ENCODE results near the gene SLC35A3. TPM values are rescaled to one million over a fixed set of nuclear protein-coding genes. Genes with fewer than 3 reads are reported as not detected.

SLC35A3 gene
- total RNA-seq, 3 donors from 2014 or later (not counting 1 experiment from before 2014, with no cell fraction given), result 40.2 to 49.8 (median 43.1) TPM

GRCh38 chr1:100073531-100073930 is 103.7 kb downstream of the SLC35A3 start:
- no peaks in the 10 kb centered on the region for H3K9me3 Mint-ChIP-seq

GRCh38 chr1:100074604-100075395 is 105.0 kb downstream of the SLC35A3 start:
- Histone ChIP-seq H3K9me3 (ENCODE audit: control insufficient read depth, insufficient read depth, low read length) (no peaks in the 10 kb centered on the region), H3K27me3 (ENCODE audit: control insufficient read depth, insufficient read depth, low read length) (no peaks in the 10 kb centered on the region), H3K4me1 (ENCODE audit: control insufficient read depth, insufficient read depth, low read length) (no peaks in the 10 kb centered on the region), H3K4me3 (ENCODE audit: low read length) (no peak overlapping the region), H3K36me3 (ENCODE audit: control insufficient read depth, insufficient read depth, low read length) (peaks cover 64% of the 10 kb centered on the region), H3K27ac (ENCODE audit: low read length) (no peak overlapping the region)
- Mint-ChIP-seq H3K27ac (peak overlapping the region in 1 of 2 donors; percentile 27), H3K9me3 (no peaks in the 10 kb centered on the region), H3K36me3 (peaks cover 25% of the 10 kb centered on the region), H3K27me3 (ENCODE audit: low read depth in 2 of 2) (no peaks in the 10 kb centered on the region), H3K4me1 (peaks cover 13 to 29% of the 10 kb centered on the region in 2 donors), H3K4me3 (no peak overlapping the region)
- no peak for DNase-seq
- no peak for TF ChIP-seq CTCF (IDR thresholded peaks at IDR 0.05)
- intact Hi-C loops (cut with micrococcal nuclease), result no loop called here
- ATAC-seq, result no peak
- 96% methylated on average over 9 of the region's 11 CpGs for WGBS (ENCODE audit: insufficient coverage)

More at GRCh38 chr1:100073531-100073930, 103.7 kb downstream of the SLC35A3 start:
- Mint-ChIP-seq H3K36me3 (peaks cover 25% of the 10 kb centered on the region), H3K4me3 (no peak overlapping the region), H3K27me3 (ENCODE audit: low read depth in 2 of 2) (no peaks in the 10 kb centered on the region), H3K4me1 (peaks cover 13 to 30% of the 10 kb centered on the region in 2 donors), H3K27ac (no peak overlapping the region)
- no peaks in the 10 kb centered on the region for H3K4me1 ChIP-seq (ENCODE audit: control insufficient read depth, insufficient read depth, low read length)
- ATAC-seq (no peak), DNase-seq (no peak)
- 100% methylated on average over 2 of the region's 3 CpGs for WGBS (ENCODE audit: insufficient coverage)
- H3K27me3 ChIP-seq (ENCODE audit: control insufficient read depth, insufficient read depth, low read length), result no peaks in the 10 kb centered on the region
- no peak overlapping the region for H3K4me3 ChIP-seq (ENCODE audit: low read length)
- peaks cover 63% of the 10 kb centered on the region for H3K36me3 ChIP-seq (ENCODE audit: control insufficient read depth, insufficient read depth, low read length)
- H3K27ac ChIP-seq (ENCODE audit: low read length), result no peak overlapping the region
- no peaks in the 10 kb centered on the region for H3K9me3 ChIP-seq (ENCODE audit: control insufficient read depth, insufficient read depth, low read length)
- TF ChIP-seq CTCF (IDR thresholded peaks at IDR 0.05), result no peak
- intact Hi-C loops (cut with micrococcal nuclease), result no loop called here

GRCh38 chr1:100075773-100076172 is 106.0 kb downstream of the SLC35A3 start:
- H3K27ac ChIP-seq (ENCODE audit: low read length), result no peak overlapping the region
- no peaks in the 10 kb centered on the region for H3K9me3 ChIP-seq (ENCODE audit: control insufficient read depth, insufficient read depth, low read length)
- H3K36me3 Mint-ChIP-seq, result peaks cover 25% of the 10 kb centered on the region
- no peaks in the 10 kb centered on the region for H3K27me3 Mint-ChIP-seq (ENCODE audit: low read depth in 2 of 2)
- no peaks in the 10 kb centered on the region for H3K27me3 ChIP-seq (ENCODE audit: control insufficient read depth, insufficient read depth, low read length)
- H3K4me3 Mint-ChIP-seq, result no peak overlapping the region
- DNase-seq (no peak), ATAC-seq (no peak)
- WGBS (ENCODE audit: insufficient coverage), result 94% methylated on average over 3 of the region's 3 CpGs
- H3K4me1 ChIP-seq (ENCODE audit: control insufficient read depth, insufficient read depth, low read length), result no peaks in the 10 kb centered on the region
- no peak overlapping the region for H3K27ac Mint-ChIP-seq
- intact Hi-C loops (cut with micrococcal nuclease), result no loop called here
- no peak overlapping the region for H3K4me3 ChIP-seq (ENCODE audit: low read length)
- TF ChIP-seq CTCF (IDR thresholded peaks at IDR 0.05), result no peak
- H3K4me1 Mint-ChIP-seq, result peaks cover 3 to 19% of the 10 kb centered on the region in 2 donors
- H3K9me3 Mint-ChIP-seq, result no peaks in the 10 kb centered on the region
- H3K36me3 ChIP-seq (ENCODE audit: control insufficient read depth, insufficient read depth, low read length), result peaks cover 67% of the 10 kb centered on the region

Measured in natural killer cell (primary cell).